Measurements from ENCODE around the gene STK17B. TPM values are rescaled to one million over a fixed set of nuclear protein-coding genes. Genes with fewer than 3 reads are reported as not detected.

The STK17B gene
- total RNA-seq, 1 donor from 2014 or later: 32.6 TPM

DNA sequence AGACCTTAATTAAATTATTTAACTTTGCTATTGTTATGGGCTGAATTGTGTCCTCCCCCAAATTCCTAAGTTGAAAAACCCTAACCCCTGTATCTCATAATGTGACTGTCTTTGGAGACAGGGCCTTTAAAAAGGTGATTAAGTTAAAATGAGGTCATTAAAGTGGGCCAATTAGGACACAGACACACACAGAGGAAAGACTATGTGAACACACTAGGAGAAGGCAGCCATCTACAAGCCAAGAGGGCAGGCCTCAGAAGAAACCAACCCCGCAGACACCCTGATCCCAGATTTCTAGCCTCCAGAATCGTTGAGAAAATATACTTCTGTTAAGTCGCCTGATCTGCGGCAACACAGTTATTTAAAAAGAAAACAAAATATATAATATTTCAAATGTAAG is 6.4 kb downstream of the STK17B start:
- intact Hi-C loops (cut with DNase I): no loop called here
- no peak for ATAC-seq
- no peak for DNase-seq (ENCODE audit: low spot score)

DNA sequence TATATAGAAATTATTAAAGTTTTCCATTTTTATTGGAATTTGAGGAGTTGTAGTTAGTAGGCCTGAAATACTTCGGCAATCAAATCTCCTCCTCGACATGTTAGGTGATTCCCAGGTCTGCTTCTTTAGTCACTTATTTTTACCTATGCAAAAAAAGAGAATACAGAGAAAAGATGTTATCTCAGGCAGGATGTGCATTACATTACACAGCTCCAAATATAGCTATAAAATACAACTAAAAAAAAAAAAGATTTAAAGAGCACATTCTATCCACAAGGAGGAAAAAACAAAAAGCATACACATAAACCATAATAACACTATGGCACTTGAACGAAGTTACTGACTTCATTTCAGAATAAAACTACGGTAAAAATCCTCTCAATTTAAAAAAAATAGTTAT is 8.1 kb downstream of the STK17B start:
- ATAC-seq (no peak), DNase-seq (ENCODE audit: low spot score) (no peak)
- intact Hi-C loops (cut with DNase I): no loop called here

DNA sequence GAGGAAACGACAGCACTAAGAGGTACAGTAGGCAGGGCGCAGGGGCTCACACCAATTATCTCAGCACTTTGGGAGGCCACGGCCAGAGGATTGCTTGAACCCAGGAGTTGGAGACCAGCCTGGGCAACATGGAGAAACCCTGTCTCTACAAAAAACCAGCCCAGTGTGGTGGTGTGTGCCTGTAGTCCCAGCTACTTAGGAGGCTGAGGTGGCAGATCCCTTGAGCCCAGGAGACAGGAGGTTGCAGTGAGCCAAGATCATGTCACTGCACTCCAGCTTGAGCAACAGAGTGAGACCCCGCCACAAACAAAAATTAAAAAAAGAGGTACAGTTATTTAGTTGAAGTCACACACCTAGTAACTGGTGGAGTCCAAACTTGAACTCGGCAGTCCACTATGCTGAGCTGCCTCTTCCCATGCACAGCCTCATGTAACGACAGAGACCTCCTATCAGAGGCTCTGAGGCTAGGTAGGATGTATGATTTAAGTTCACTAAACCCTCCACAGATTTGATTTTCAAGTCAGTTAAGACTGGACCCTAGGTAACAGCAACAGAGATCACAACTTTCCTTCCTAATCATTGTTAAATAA is 8.7 kb downstream of the STK17B start:
- intact Hi-C loops (cut with DNase I): no loop called here
- DNase-seq (ENCODE audit: low spot score) (no peak), ATAC-seq (no peak)

DNA sequence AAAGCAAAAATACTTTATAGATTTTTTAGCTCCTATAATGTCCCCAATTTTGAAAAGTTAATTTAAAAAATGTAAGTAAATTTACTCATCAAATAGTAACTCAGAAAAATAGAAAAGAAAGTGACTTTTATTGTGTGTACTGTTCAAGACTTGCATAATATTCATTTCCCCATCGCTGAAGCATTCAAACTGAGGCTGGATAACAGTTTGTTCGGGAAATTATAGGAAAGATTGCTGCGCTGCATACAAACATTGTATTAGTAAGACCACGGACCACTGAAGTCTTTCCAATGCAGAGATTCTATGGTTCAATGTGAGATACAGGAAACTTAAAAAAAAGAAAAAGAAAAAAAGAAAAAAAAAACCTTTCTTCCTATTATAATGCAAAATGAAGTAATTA is 10.4 kb downstream of the STK17B start:
- ATAC-seq (no peak), DNase-seq (ENCODE audit: low spot score) (no peak)
- intact Hi-C loops (cut with DNase I): no loop called here

DNA sequence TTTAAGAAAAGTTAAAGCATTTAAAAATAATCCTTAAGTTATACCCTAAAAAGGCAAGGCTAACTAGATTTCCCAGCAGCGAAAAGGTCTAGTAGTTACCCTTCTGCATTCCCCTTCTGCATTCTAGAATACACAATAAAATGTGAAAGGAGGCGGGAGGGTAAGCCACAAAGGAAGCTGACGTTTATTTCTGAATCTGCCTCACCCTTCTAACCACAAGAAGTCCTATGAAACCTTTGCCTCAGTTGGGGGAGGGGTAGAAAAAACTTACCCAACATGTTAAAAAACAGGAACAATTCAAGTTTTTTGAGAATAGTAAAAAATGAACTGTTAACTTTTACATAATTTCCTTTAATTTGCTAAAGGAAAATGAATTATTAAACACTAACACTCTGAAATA is 11.3 kb downstream of the STK17B start:
- ATAC-seq: peak; percentile 97
- intact Hi-C loops (cut with DNase I): no loop called here
- no peak for DNase-seq (ENCODE audit: low spot score)

DNA sequence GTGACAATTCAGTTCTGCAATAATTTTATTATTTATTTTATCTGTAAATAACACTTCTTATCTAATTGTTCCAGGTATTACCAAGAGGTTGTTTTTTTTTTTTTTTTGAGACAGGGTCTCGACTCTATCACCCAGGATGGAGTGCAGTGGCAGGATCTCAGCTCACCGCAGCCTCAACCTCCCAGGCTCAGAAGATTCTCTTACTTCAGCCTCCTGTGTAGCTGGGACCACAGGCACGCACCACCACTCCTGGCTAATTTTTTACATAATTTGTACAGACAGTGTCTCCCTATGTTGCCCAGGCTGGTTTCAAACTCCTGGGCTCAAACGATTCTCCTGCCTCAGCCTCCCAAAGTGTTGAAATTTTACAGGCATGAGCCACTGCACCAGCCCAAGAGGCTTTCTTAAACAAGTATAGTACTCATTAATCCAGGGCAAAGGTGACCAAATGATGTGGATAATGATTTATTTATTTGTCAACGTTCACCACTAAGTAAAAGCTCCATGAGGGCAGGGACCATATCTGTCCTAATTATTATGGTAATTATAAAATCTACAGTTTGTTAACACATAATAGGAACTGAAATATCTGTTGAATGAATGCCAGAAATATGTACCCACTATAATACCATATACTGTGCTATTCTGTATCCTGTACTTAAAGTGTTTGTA is 12.0 kb downstream of the STK17B start:
- intact Hi-C loops (cut with DNase I): no loop called here
- ATAC-seq (no peak), DNase-seq (ENCODE audit: low spot score) (no peak)

DNA sequence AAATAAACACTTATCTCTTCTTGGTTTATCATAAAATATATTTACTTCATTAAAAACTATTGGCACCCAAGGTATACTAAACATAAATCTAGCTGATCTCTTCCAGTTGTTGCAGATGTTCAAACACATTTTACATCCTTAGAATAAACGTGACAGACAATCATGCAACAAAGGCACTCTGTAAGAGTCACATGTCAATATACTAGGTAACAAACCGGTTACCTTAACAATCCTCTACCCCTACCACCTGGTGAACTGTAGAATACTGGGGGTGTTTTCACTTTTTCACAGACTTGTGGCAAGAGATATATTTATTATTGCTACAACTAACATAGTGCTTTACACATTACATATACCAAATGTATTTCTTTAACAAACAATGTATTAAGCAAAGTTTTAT is 15.8 kb downstream of the STK17B start:
- no peak for DNase-seq (ENCODE audit: low spot score)
- no peak for ATAC-seq
- intact Hi-C loops (cut with DNase I): no loop called here

DNA sequence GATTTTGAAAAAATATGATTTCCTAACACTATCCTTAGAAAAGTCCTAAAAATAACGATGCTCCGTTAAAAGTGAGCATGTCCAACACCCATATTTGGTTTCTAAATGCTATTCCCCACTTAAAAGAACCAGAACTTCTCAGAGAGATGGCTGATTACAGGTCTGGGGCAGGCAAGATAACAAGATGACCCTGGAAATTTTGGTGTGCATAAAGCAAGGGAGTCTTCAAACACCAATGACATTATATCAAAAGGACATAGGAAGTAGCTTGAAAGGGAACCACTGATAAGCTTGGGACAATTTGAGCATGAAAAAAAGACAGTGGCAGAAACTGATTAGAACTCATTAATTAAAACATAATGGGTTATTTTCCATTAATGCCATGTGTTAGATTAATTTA is 17.9 kb downstream of the STK17B start:
- ATAC-seq (no peak), DNase-seq (ENCODE audit: low spot score) (no peak)
- intact Hi-C loops (cut with DNase I): no loop called here

DNA sequence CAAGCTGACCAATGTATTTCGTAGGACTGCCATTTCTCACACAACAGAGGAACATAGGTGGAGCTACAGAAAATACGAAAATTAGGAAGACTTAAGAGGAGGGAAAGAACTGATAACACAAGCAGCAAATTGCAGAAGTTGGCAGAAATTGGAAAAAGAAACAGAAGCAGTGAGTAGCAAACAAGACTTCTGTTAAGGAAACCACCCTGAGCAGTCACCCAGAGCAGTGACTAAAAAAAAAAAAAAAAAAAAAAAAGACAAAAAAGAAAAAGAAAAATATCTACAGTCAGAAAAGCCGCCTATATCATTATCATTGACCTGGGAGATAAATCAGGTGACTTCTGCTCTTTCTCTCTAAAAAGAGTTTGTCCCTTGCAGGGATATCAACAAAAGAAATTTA is 21.4 kb downstream of the STK17B start:
- peak; percentile 24 for ATAC-seq
- intact Hi-C loops (cut with DNase I): no loop called here
- DNase-seq (ENCODE audit: low spot score): no peak

DNA sequence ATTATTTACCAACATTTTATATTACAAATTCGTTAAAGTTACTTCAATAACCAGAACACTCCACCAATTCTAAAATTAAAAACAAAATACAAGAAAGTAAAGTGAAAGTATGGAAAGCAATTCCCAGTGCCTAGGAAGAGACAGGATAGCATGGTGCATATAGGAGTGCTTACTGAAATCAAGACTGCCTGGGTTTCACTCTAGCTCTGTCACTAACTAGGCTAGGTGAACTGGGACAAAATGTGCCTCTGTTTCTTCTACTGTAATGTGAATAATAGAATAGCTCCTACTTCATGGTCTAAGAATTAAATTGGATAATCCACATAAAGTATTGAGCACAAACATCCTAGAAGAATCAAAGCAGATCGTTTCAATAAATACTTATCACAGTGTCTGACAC is 22.6 kb downstream of the STK17B start:
- intact Hi-C loops (cut with DNase I): no loop called here
- no peak for DNase-seq (ENCODE audit: low spot score)
- ATAC-seq: no peak

DNA sequence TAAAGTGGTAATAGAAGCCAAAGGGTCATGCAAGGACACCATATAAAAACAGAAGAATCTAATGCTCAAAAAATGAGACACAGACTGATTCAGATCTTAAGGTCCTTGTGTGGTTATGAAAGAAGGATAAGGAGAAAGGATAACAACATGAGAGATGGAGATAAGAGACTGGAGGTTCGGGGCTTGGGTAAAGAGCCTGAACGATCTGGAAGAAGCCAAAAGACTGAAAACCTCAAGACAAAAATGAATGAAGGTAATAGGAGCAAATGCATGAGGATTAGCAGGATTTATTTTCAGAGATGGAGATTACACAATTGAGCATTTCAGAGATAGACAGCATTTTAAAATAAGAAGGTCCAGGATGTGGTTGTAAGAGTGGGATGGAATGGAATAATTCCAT is 26.1 kb downstream of the STK17B start:
- DNase-seq (ENCODE audit: low spot score) (no peak), ATAC-seq (no peak)
- intact Hi-C loops (cut with DNase I): no loop called here

DNA sequence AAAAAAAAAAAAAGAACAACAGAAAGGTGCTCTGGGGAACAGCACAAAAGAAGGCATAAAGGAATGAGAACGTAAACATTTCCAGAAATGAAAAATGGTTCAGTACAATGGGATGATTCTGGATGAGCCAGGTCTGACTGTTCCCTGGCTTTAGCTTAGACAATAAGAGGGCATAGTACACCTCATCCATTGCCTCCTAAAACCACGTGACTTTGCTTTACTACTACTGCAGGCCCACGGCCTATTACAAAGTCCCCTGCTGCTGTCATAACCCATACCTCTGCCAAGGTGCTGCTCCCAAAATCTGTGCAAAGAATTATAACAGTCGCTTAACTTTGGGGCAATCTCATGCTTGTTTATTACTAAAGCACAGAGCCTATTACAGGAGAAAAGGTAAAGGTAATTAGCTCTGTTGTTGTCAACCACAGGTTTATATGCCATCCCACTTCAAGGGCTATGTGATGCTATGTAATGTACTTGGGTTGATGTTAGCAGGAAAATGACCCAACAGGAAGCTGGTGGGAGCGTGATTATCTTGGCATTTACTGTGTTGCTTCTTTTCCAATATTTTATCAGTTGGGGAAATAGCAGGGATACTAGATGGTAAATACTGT is 26.8 kb downstream of the STK17B start:
- intact Hi-C loops (cut with DNase I): no loop called here
- ATAC-seq (no peak), DNase-seq (ENCODE audit: low spot score) (no peak)

DNA sequence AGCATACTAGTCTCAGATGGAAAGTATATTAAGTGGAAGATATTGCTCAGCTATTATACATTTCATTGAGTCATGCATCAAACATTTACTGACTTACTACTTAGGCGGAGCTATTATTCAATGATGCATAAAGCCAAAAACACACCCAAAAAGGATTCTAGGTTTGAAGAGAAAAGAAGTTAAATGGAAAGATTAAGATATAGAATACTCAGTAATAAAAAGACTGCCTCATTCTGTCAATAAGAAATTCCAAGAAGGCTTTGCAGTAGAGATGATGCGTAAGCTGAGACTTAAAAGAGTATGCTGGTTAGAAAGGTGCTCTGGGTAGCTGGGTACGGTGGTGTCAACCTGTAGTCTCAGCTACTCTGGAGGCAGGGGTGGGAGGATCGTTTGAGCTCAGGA is 27.6 kb downstream of the STK17B start:
- no peak for DNase-seq (ENCODE audit: low spot score)
- ATAC-seq: no peak
- intact Hi-C loops (cut with DNase I): no loop called here

DNA sequence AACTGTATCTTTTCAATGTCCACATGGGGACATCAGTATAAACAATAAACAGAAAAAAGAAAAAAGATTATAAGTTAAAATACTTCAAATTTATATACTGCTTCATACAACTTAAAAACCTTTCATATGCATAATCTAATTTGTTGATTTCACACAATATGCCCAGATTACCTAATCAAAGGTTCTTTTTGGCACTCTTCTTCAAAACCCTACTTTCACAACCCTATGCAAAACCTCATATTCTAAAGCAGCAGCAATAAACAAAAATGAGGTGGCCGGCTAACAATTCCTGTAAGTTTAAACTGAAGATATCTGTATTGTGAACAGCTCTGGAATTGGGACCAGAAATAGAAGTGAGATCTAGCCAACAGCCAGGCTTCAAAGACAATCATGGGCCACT is 28.6 kb downstream of the STK17B start:
- no peak for DNase-seq (ENCODE audit: low spot score)
- intact Hi-C loops (cut with DNase I): no loop called here
- ATAC-seq: no peak

DNA sequence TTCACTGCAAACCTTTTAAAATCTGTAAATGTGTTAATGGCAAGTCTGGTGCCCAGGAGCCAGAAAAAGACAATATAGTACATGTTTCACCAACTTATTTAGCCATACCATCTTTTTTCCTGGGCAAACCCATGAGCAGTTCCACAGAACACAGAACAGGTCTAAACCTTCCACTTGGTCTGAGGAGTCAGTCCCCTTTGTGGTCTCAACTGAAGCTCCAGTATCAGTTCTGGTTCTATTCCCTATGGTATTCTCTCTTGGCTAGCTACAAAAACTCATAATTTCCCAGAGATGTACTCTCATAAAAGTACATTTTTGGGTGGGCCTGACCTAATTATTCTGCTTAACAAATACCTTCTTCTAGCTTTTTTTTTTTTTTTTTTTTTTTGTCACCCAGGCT is 31.2 kb downstream of the STK17B start:
- no peak for ATAC-seq
- intact Hi-C loops (cut with DNase I): no loop called here
- DNase-seq (ENCODE audit: low spot score): no peak

DNA sequence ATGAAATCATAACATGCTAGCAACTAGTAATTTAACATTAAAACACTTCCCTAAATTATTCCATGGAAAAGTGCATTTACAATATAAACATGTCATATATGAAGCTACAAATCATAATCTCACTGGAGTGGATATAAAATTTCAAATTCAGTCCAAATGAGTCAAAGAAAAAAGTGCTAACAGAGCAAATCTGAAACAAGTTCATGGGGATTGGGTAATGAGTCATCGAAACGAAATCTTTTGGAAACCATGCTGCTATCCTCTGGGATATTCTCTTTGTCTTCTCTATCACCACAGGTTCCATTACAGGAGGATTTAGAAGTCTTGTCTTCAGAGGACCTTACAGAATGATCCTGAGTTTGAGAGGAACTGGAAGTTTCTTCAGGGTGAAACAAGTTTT is 34.1 kb downstream of the STK17B start:
- DNase-seq (ENCODE audit: low spot score) (no peak), ATAC-seq (no peak)
- intact Hi-C loops (cut with DNase I): no loop called here

DNA sequence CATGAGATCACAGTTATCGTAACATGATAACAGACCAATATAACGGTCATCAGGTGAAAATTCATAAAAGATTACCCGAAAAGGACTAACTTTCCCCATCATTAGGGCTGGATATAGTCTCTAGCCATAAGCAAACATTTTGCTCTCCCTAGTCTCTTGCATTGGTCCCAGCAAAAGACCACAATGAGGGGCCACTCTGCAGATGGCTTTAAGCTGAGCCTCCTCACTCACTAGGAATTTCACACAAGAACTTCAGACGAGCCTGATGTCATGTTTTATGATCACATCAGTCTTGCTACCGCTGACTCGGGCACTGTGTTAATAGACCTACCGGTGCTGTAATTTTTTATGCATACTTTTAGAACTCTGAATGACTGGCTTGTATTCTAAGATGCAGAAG is 35.2 kb downstream of the STK17B start:
- intact Hi-C loops (cut with DNase I): no loop called here
- ATAC-seq (no peak), DNase-seq (ENCODE audit: low spot score) (no peak)

DNA sequence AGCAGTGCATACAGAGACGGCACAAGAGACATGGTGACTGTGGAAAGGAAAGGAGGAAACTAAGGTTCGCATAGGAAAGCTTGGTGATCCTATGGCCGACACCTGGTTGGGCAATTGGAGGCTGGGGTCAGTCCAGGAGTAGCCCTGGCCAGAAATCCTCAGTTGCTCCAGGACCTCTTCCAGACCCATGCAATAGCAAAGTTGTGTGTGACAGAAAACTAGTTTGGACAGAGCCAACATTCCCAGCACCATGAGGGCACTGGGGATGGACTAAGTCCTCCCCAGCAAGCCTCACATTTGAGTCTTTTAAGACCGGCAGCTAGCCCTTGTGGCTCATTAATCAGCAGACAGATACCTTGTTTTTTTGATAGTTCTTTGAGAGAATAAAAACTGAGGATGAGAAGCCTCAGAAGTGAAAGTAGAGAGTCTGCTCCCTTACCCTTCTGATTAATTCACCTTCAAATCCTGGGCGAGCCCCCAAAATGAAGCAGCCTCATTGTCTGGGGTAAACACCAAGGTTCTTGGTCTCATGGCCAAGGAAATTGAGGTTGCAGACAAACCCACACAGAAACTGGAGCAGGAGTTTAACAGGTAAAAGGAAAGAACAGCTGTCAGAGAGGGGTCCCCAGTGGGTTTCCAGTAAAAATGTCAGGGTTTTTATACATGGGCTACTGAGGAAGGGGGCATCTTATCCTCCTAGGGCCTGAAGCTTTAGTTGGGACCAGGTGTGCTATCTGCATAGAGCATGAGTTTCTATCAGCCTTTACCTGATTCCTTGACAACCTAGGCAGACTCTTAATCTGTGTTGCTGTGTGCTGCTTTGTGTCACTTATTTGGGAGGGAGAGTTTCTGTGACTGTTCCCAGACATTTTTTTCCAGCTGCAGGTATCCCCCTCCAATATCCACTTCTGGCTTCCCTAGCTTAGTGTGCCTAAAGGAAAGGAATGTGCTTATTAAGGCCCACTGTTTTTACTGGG is 39.1 kb downstream of the STK17B start:
- ATAC-seq (no peak), DNase-seq (ENCODE audit: low spot score) (no peak)
- intact Hi-C loops (cut with DNase I): no loop called here

DNA sequence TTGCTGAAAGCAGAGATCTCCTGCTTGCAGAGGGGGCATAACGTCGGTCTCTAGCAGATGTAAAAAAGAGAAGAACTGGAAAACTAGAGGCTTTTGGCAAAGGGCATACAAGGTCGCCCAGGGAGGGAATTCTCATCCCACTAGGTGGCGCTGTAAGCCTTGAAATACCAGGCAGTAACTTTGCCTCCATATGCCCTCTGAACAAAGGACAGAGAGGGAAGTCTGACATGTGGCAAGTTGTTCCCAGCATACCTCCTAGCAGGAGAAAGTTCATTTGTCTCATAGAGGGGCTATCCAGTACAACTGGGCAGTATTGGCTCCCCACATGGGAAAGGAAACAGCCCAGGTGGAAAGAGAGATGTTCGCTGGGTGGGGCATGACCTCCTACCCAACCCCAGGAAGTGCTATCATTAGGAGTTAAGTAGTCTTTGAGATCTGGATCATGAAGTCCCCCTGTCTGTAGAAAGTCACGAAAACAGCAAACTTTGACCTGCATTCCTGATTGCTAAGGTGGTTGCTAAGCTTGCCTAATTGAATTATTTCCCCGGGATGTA is 39.9 kb downstream of the STK17B start:
- intact Hi-C loops (cut with DNase I): no loop called here
- ATAC-seq: no peak
- DNase-seq (ENCODE audit: low spot score): no peak
